Testis (tissue), 2 donors: Measurements from ENCODE around the gene GPR132.

Source experiments
- CTCF ChIP-seq, 3 experiments: fragments of 450-650 bp in 2 of 3; fragments of 200-600 bp in 1 of 3; sonication (generic) in 1 of 3; IDR thresholded peaks; one replicate each; pipeline ENCODE4 v1.5.1; 2016 to 2019; ENCODE audit warnings: antibody characterized with exemption in 3 of 3, mild to moderate bottlenecking in 2 of 3, moderate library complexity in 1 of 3
- POLR2A ChIP-seq: fragments of 450-650 bp; IDR thresholded peaks from one replicate; pipeline ENCODE4 v1.6.1; 2017; ENCODE audit warnings: antibody characterized with exemption, mild to moderate bottlenecking, moderate library complexity

GRCh38 chr14:105092171-105093037 lies 27.2 kb upstream of the GPR132 start:
- TF ChIP-seq CTCF (IDR thresholded peaks at IDR 0.05) (no peak), POLR2A (no peak)
